ENCODE results near the gene MGST2. TPM values are rescaled to one million over a fixed set of nuclear protein-coding genes. Genes with fewer than 3 reads are reported as not detected.

Gene MGST2
- total RNA-seq, 1 donor from 2014 or later = 35.8 TPM

- Histone ChIP-seq H3K4me3 (ENCODE audit: low read depth, low read length) (no peak overlapping the region), H3K27me3 (ENCODE audit: control insufficient read depth, insufficient read depth, low read length) (no peaks in the 10 kb centered on the region), H3K36me3 (ENCODE audit: control insufficient read depth, insufficient read depth, low read length) (no peaks in the 10 kb centered on the region)
- no peak for DNase-seq (ENCODE audit: low read depth)
- no peak for TF ChIP-seq CTCF (IDR thresholded peaks at IDR 0.05; ENCODE audit: insufficient read depth, low read length, poor library complexity, severe bottlenecking)
Measured at GRCh38 chr4:139718833-139719232, 53.2 kb downstream of the MGST2 start.

DNA sequence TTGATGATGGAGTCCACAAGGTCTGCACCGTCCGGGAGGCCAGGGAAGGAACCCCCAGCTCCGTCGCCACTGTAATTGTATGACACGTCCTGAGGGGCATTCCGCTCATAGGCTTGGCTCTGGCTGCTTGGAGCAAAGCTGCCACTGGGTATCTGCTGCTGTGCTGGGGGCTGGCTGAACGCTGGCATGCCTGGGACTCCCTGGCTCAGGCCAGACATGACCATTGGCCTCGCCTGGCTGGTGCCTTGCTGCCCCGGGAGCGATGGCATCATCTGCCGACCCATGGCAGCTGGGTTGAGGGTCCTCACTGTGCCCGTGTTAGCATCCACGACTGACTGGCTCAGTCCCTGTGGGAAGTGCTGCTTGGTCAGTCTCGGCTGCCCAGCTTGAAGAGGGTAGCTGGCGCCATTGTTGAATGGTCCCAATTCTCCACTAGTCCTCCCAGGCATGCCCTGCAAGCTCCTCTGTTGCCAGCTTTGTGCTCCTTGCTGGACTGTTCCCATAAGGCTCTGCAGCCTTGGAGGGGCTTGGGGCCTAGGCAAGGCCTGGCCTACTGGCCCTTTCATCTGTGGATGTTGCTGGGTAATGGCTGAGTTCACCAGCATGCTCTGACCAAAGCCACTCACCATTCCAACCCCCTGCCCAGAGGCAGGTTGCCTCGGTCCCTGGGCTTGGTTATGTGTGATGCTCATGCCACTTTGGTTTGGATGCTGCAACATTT lies 53.9 kb downstream of the MGST2 start:
- Histone ChIP-seq H3K27me3 (ENCODE audit: control insufficient read depth, insufficient read depth, low read length) (no peaks in the 10 kb centered on the region), H3K36me3 (ENCODE audit: control insufficient read depth, insufficient read depth, low read length) (no peaks in the 10 kb centered on the region), H3K4me3 (ENCODE audit: low read depth, low read length) (no peak overlapping the region)
- TF ChIP-seq CTCF (IDR thresholded peaks at IDR 0.05; ENCODE audit: insufficient read depth, low read length, poor library complexity, severe bottlenecking) = no peak
- no peak for DNase-seq (ENCODE audit: low read depth)

DNA sequence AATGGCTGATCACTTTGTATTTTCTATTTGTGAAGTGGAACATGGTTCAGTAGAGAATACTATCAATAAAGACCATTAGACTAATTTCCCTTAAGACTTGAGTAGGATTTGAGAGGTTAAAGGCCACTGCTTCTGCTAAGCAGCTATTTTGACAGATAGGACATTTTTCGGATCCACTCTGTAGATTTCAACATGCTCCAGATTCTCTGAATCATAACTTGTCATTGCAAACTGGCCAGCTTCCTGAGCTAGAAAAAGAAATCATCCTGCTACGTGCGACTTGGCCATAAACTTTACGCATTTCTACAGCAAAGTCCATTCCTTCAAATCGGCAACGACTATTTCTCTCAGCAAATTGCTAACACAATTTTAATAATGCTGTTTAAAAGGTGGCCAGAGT lies 55.2 kb downstream of the MGST2 start:
- Histone ChIP-seq H3K36me3 (ENCODE audit: control insufficient read depth, insufficient read depth, low read length) (no peaks in the 10 kb centered on the region), H3K27me3 (ENCODE audit: control insufficient read depth, insufficient read depth, low read length) (no peaks in the 10 kb centered on the region), H3K4me3 (ENCODE audit: low read depth, low read length) (no peak overlapping the region)
- TF ChIP-seq CTCF (IDR thresholded peaks at IDR 0.05; ENCODE audit: insufficient read depth, low read length, poor library complexity, severe bottlenecking) = no peak
- no peak for DNase-seq (ENCODE audit: low read depth)

DNA sequence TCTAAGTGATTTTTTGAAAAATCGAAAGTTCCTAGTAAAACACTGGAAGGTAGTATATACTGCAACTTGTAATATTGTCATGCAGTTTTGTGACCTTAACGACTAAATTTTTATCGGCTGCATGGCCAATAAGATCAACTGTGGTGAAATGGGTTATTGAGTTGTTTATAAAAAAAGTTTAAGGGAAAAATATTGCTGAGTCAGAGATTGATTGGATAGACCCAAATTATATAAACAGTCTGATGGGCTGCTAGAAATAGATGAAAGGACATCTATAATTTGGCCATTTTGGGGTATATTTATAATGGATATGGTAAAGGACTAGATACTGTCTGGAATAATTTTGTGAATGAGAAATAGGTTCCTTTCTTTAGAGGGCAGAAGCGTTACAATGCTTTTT lies 56.2 kb downstream of the MGST2 start:
- no peak for TF ChIP-seq CTCF (IDR thresholded peaks at IDR 0.05; ENCODE audit: insufficient read depth, low read length, poor library complexity, severe bottlenecking)
- DNase-seq (ENCODE audit: low read depth) = no peak
- Histone ChIP-seq H3K27me3 (ENCODE audit: control insufficient read depth, insufficient read depth, low read length) (no peaks in the 10 kb centered on the region), H3K36me3 (ENCODE audit: control insufficient read depth, insufficient read depth, low read length) (no peaks in the 10 kb centered on the region), H3K4me3 (ENCODE audit: low read depth, low read length) (no peak overlapping the region)

GRCh38 chr4:139725236-139725635 lies 59.6 kb downstream of the MGST2 start:
- no peak for TF ChIP-seq CTCF (IDR thresholded peaks at IDR 0.05; ENCODE audit: insufficient read depth, low read length, poor library complexity, severe bottlenecking)
- Histone ChIP-seq H3K27me3 (ENCODE audit: control insufficient read depth, insufficient read depth, low read length) (no peaks in the 10 kb centered on the region), H3K36me3 (ENCODE audit: control insufficient read depth, insufficient read depth, low read length) (no peaks in the 10 kb centered on the region), H3K4me3 (ENCODE audit: low read depth, low read length) (no peak overlapping the region)
- DNase-seq (ENCODE audit: low read depth) = no peak

- Histone ChIP-seq H3K4me3 (ENCODE audit: low read depth, low read length) (no peak overlapping the region), H3K27me3 (ENCODE audit: control insufficient read depth, insufficient read depth, low read length) (no peaks in the 10 kb centered on the region), H3K36me3 (ENCODE audit: control insufficient read depth, insufficient read depth, low read length) (no peaks in the 10 kb centered on the region)
- DNase-seq (ENCODE audit: low read depth) = no peak
- TF ChIP-seq CTCF (IDR thresholded peaks at IDR 0.05; ENCODE audit: insufficient read depth, low read length, poor library complexity, severe bottlenecking) = no peak
Measured at GRCh38 chr4:139726615-139727014, 61.0 kb downstream of the MGST2 start.
